Measurements from ENCODE around the gene MATR3. TPM values are rescaled to one million over a fixed set of nuclear protein-coding genes. Genes with fewer than 3 reads are reported as not detected.
A peak's percentile ranks its signal among the peaks of the same experiment; 100 is the strongest.

MATR3 gene
- total RNA-seq, 1 experiment from 2014 or later = 145 TPM

DNA sequence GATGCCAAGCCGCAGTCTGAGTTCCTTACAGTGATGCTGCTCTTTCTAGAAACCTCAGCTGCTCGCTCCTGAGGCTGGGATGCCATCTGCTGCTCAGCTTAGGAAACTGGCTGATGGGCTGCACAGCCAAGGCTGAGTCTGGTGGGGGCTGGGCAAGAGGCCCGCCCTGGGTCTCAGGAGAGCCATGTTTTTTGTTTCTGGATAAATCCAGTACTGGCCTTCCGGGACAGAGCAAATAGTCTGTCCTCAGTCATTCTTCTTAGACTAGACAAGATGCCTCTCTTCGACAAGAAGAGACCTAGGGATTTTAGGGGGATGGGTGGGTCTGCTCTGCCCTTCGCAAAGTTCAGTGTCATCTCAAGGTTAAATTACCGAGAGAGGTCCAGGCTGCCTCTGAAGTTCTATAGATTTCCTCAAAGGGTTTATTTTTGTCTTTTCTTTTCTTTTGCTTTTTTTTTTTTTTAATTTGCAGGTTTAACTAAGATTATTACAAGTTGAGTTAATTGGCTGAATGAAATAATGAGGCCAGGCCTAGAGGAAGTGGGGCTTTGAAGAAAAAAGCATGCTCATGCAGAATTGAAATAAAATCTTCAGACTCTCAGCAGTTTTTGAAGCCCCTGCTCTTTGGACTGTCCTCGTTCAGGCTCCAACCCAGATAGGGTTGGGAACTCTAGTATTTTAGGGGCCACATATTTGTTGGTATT, 30.6 kb upstream of the MATR3 start:
- Histone ChIP-seq H3K4me1 (replicated peaks; ENCODE audit: insufficient read depth) (no peaks in the 10 kb centered on the region), H3K27me3 (ENCODE audit: insufficient read depth, low read depth) (peaks cover 6% of the 10 kb centered on the region; the same call in 1 of the 2 replicates), H3K4me2 (no peak overlapping the region), H2AFZ (no peak overlapping the region), H3K9me3 (ENCODE audit: insufficient read depth, low read depth) (no peaks in the 10 kb centered on the region), H3F3A (ENCODE audit: insufficient read depth, low read depth) (no peaks in the 10 kb centered on the region), H3K79me2 (ENCODE audit: low read depth) (no peaks in the 10 kb centered on the region), H4K20me1 (ENCODE audit: insufficient read depth) (no peaks in the 10 kb centered on the region), H3K4me3 (no peak overlapping the region), H3K27ac (no peak overlapping the region), H3K9me2 (ENCODE audit: insufficient read depth) (no peaks in the 10 kb centered on the region), H3K36me3 (ENCODE audit: low read depth) (no peaks in the 10 kb centered on the region)
- DNase-seq = peak; percentile 73 to 80
- ChIA-PET POLR2A (ENCODE audit: unreplicated experiment) (interaction anchor here (0.5 to 0.6 kb wide), 5 partner anchors 11 to 471 kb away, joined by 3 to 7 read pairs (median 3); partner anchors contain the start of gene STING1), CTCF (interaction anchor here (1.0 to 1.1 kb wide), 2 partner anchors 30 to 31 kb away, joined by 4 to 10 read pairs; partner anchors contain the start of gene MATR3)
- no TSS peak for BruUV-seq (replicated peaks)
- intact Hi-C loops (cut with micrococcal nuclease; ENCODE audit: unreplicated experiment) = loop anchor here (1.0 to 5.0 kb wide), 3 partner anchors 346 to 684 kb away; no protein-coding TSS in a partner anchor
- TF ChIP-seq, protein P1, sequence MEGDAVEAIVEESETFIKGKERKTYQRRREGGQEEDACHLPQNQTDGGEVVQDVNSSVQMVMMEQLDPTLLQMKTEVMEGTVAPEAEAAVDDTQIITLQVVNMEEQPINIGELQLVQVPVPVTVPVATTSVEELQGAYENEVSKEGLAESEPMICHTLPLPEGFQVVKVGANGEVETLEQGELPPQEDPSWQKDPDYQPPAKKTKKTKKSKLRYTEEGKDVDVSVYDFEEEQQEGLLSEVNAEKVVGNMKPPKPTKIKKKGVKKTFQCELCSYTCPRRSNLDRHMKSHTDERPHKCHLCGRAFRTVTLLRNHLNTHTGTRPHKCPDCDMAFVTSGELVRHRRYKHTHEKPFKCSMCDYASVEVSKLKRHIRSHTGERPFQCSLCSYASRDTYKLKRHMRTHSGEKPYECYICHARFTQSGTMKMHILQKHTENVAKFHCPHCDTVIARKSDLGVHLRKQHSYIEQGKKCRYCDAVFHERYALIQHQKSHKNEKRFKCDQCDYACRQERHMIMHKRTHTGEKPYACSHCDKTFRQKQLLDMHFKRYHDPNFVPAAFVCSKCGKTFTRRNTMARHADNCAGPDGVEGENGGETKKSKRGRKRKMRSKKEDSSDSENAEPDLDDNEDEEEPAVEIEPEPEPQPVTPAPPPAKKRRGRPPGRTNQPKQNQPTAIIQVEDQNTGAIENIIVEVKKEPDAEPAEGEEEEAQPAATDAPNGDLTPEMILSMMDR (conservative IDR thresholded peaks at IDR 0.05) = peak; percentile 83
- TF ChIP-seq EZH2 (IDR thresholded peaks at IDR 0.05; ENCODE audit: low read depth) = no peak

DNA sequence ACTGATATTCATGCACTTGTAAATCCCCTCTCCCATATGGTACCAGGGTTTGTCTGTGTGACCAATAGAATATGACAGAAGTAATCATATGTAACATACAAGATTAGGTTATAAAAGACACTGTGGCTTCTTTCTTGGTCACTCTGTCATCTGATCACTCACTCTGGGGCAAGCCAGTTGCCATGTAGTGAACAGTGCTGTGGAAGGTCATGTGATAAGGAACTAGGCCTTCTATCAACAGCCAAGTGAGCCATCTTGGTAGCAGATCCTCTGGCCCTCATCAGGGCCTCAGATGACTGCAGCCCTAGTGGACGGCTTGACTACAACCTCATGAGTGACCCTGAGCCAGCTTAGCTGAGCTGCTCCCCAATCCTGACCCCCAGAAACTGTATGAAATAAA, 30.0 kb upstream of the MATR3 start:
- no TSS peak for BruUV-seq (replicated peaks)
- Histone ChIP-seq H3K27ac (no peak overlapping the region), H3K9me2 (ENCODE audit: insufficient read depth) (no peaks in the 10 kb centered on the region), H3K27me3 (ENCODE audit: insufficient read depth, low read depth) (no peaks in the 10 kb centered on the region; the same call in 1 of the 2 replicates), H3K36me3 (ENCODE audit: low read depth) (no peaks in the 10 kb centered on the region), H3K79me2 (ENCODE audit: low read depth) (no peaks in the 10 kb centered on the region), H3K9me3 (ENCODE audit: insufficient read depth, low read depth) (no peaks in the 10 kb centered on the region), H3K4me3 (no peak overlapping the region), H4K20me1 (ENCODE audit: insufficient read depth) (no peaks in the 10 kb centered on the region), H3K4me1 (replicated peaks; ENCODE audit: insufficient read depth) (no peaks in the 10 kb centered on the region), H3K4me2 (no peak overlapping the region), H3F3A (ENCODE audit: insufficient read depth, low read depth) (no peaks in the 10 kb centered on the region), H2AFZ (no peak overlapping the region)
- CTCF ChIA-PET = no interaction called here
- intact Hi-C loops (cut with micrococcal nuclease; ENCODE audit: unreplicated experiment) = loop anchor here (5.0 kb wide), 1 partner anchor 346 kb away; no protein-coding TSS in a partner anchor
- POLR2A ChIA-PET (ENCODE audit: unreplicated experiment) = no interaction called here
- TF ChIP-seq EZH2 (IDR thresholded peaks at IDR 0.05; ENCODE audit: low read depth) = no peak
- TF ChIP-seq, protein P1 (conservative IDR thresholded peaks at IDR 0.05) = no peak
- no peak for DNase-seq

DNA sequence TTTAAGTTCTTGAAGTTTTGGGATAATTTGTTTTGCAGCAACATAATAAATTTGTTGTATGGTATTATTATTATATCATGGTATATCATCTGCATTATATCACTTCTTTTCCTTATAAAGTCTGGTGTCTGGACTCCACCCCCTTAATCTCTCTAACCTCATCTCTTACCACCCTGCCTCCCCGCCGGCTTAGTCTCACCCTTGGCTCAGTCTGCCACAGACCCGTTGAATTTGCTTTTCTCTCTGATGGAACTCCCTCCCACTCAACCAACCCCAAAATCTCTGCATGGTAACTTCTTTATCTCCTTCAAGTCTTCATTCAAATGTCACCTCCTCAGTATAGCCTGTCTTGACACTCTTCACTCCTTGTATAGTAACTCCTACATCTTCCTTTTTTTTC, 29.6 kb upstream of the MATR3 start:
- CTCF ChIA-PET = interaction anchor here (0.6 kb wide), 1 partner anchor 691 kb away, joined by 3 read pairs; no protein-coding TSS in a partner anchor
- Histone ChIP-seq H3F3A (ENCODE audit: insufficient read depth, low read depth) (no peaks in the 10 kb centered on the region), H3K9me3 (ENCODE audit: insufficient read depth, low read depth) (no peaks in the 10 kb centered on the region), H3K4me1 (replicated peaks; ENCODE audit: insufficient read depth) (no peaks in the 10 kb centered on the region), H2AFZ (no peak overlapping the region), H3K27me3 (ENCODE audit: insufficient read depth, low read depth) (no peaks in the 10 kb centered on the region), H3K9me2 (ENCODE audit: insufficient read depth) (no peaks in the 10 kb centered on the region), H3K4me2 (no peak overlapping the region), H4K20me1 (ENCODE audit: insufficient read depth) (no peaks in the 10 kb centered on the region), H3K36me3 (ENCODE audit: low read depth) (no peaks in the 10 kb centered on the region), H3K79me2 (ENCODE audit: low read depth) (no peaks in the 10 kb centered on the region), H3K27ac (no peak overlapping the region), H3K4me3 (no peak overlapping the region)
- intact Hi-C loops (cut with micrococcal nuclease; ENCODE audit: unreplicated experiment) = loop anchor here (5.0 kb wide), 1 partner anchor 347 kb away; no protein-coding TSS in a partner anchor
- POLR2A ChIA-PET (ENCODE audit: unreplicated experiment) = no interaction called here
- no TSS peak for BruUV-seq (replicated peaks)
- DNase-seq = no peak
- no peak for TF ChIP-seq EZH2 (IDR thresholded peaks at IDR 0.05; ENCODE audit: low read depth)
- TF ChIP-seq, protein P1 (conservative IDR thresholded peaks at IDR 0.05) = no peak
